Measurements from ENCODE around the gene PER3. TPM values are rescaled to one million over a fixed set of nuclear protein-coding genes. Genes with fewer than 3 reads are reported as not detected.
A peak's percentile ranks its signal among the peaks of the same experiment; 100 is the strongest.

The PER3 gene
- polyA plus RNA-seq, 1 experiment, result 13.5 TPM

DNA sequence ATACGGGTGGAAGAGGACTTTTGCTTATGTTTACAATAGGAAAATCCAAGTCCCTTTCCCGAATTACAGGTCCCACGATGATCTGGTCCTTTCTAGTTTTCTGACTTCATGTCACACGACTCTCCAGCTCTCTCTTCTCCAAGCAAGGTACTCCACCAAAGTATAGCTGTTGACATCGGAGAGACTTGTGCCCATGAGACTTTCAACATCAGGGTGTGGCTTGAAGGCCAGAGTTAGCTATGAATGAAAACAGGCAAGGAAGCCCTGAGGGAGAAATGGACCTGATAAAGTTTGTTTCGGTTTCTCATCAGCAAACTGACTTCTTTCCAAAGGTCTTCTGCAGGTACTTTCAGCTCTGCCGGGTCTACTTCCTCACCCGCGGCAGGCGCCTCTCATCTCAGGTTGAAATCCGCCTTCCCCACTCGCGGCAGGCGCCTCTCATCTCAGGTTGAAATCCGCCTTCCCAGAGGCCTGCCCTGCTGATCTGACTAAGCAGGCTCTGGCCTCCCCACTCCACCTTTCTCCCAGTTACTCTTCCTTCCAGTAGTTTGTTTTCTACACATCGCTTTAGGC lies 2.1 kb upstream of the PER3 start:
- ChIA-PET POLR2A (no interaction called here), CTCF (no interaction called here)
- Histone ChIP-seq H3K27me3 (ENCODE audit: control insufficient read depth, insufficient read depth, low read length) (no peaks in the 10 kb centered on the region), H3K4me3 (ENCODE audit: low read depth, low read length) (no peak overlapping the region), H3K36me3 (ENCODE audit: control insufficient read depth, insufficient read depth, low read length) (peaks cover 8% of the 10 kb centered on the region)
- TF ChIP-seq, protein P1, sequence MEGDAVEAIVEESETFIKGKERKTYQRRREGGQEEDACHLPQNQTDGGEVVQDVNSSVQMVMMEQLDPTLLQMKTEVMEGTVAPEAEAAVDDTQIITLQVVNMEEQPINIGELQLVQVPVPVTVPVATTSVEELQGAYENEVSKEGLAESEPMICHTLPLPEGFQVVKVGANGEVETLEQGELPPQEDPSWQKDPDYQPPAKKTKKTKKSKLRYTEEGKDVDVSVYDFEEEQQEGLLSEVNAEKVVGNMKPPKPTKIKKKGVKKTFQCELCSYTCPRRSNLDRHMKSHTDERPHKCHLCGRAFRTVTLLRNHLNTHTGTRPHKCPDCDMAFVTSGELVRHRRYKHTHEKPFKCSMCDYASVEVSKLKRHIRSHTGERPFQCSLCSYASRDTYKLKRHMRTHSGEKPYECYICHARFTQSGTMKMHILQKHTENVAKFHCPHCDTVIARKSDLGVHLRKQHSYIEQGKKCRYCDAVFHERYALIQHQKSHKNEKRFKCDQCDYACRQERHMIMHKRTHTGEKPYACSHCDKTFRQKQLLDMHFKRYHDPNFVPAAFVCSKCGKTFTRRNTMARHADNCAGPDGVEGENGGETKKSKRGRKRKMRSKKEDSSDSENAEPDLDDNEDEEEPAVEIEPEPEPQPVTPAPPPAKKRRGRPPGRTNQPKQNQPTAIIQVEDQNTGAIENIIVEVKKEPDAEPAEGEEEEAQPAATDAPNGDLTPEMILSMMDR (IDR thresholded peaks at IDR 0.05; ENCODE audit: insufficient read depth, low read depth, low read length), result no peak
- DNase-seq (ENCODE audit: low read depth), result no peak

DNA sequence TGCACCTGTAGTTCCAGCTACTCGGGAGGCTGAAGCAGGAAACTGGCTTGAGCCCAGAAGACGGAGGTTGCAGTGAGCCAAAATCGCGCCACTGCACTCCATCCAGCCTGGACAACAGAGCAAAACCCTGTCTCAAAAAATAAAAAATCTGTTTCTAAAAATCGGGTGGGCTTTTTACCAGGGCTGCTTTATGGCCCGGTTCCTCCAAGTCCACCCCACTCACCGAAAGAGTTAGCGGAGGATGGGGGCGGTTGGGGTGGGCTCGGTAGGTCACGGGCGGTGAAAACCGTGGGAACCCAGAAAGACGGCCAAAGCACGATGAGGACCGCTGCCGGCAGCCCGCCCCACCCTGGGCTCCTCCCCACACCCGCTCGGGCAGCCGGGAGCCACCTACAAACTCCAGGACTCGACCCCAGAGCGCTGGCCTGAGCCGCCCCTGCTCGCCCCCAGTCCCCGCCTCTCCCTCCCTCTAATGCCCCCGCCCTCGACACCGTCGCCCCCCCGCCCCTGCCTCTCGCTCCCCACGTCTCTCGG lies 846 bp upstream of the PER3 start:
- POLR2A ChIA-PET, result no interaction called here
- DNase-seq (ENCODE audit: low read depth), result no peak
- Histone ChIP-seq H3K36me3 (ENCODE audit: control insufficient read depth, insufficient read depth, low read length) (peaks cover 2% of the 10 kb centered on the region), H3K27me3 (ENCODE audit: control insufficient read depth, insufficient read depth, low read length) (no peaks in the 10 kb centered on the region), H3K4me3 (ENCODE audit: low read depth, low read length) (peak overlapping the region; percentile 51)
- CTCF ChIA-PET, result no interaction called here
- TF ChIP-seq, protein P1 (IDR thresholded peaks at IDR 0.05; ENCODE audit: insufficient read depth, low read depth, low read length), result no peak

- ChIA-PET POLR2A (no interaction called here), CTCF (interaction anchor here (0.5 to 1.3 kb wide), 2 partner anchors 115 to 990 kb away, joined by 3 read pairs; no protein-coding TSS in a partner anchor)
- Histone ChIP-seq H3K36me3 (ENCODE audit: control insufficient read depth, insufficient read depth, low read length) (peaks cover 2% of the 10 kb centered on the region), H3K27me3 (ENCODE audit: control insufficient read depth, insufficient read depth, low read length) (no peaks in the 10 kb centered on the region), H3K4me3 (ENCODE audit: low read depth, low read length) (peak overlapping the region; percentile 57)
- no peak for DNase-seq (ENCODE audit: low read depth)
- TF ChIP-seq, protein P1 (IDR thresholded peaks at IDR 0.05; ENCODE audit: insufficient read depth, low read depth, low read length), result no peak
Measured at GRCh38 chr1:7784492-7785071, 491 bp downstream of the PER3 start.

DNA sequence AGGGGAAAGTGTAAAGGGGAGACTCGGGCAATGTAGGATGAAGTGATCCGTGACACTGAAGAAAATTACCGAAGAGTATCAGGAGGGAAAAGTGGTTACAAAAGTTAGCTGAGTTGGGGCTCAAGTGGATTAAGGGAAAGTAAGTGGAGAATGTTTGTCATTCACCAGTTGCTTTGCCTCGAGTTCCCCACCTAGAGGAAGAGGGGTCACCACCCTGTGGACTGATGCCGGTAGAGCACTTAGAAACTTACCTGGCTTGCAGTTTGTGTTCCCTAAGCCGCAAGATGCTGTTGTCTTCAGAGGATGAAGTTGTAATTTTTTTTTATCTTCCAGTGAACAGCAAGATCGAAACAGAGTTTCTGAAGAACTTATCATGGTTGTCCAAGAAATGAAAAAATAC lies 1.0 kb downstream of the PER3 start:
- TF ChIP-seq, protein P1 (IDR thresholded peaks at IDR 0.05; ENCODE audit: insufficient read depth, low read depth, low read length), result no peak
- ChIA-PET CTCF (interaction anchor here (1.3 kb wide), 1 partner anchor 116 kb away, joined by 3 read pairs; no protein-coding TSS in a partner anchor), POLR2A (no interaction called here)
- no peak for DNase-seq (ENCODE audit: low read depth)
- peak overlapping the region; percentile 57 for H3K4me3 ChIP-seq (ENCODE audit: low read depth, low read length)
- no peaks in the 10 kb centered on the region for H3K27me3 ChIP-seq (ENCODE audit: control insufficient read depth, insufficient read depth, low read length)
- H3K36me3 ChIP-seq (ENCODE audit: control insufficient read depth, insufficient read depth, low read length), result peaks cover 2% of the 10 kb centered on the region

DNA sequence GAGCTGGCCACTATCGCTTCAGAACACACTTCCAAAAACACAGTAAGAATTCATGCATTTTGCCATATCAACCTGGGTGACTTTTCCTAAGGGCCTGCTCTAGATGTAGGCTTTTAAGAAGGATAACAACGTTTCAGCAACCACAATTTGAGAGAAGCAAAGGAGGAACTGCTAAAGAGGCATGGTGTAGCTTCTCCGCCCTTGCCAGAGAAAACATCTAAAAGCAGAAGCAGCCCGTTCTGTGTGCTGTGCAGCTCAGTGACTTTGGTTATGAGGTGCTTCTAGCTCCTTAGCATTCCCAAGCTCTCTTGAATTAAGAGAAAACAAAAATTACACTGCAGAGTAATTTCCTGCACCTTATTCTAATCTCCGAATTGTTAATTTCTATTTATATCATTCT lies 2.7 kb downstream of the PER3 start:
- ChIA-PET POLR2A (no interaction called here), CTCF (interaction anchor here (1.2 kb wide), 1 partner anchor 18 kb away, joined by 3 read pairs; no protein-coding TSS in a partner anchor)
- Histone ChIP-seq H3K36me3 (ENCODE audit: control insufficient read depth, insufficient read depth, low read length) (no peaks in the 10 kb centered on the region), H3K27me3 (ENCODE audit: control insufficient read depth, insufficient read depth, low read length) (no peaks in the 10 kb centered on the region), H3K4me3 (ENCODE audit: low read depth, low read length) (no peak overlapping the region)
- TF ChIP-seq, protein P1 (IDR thresholded peaks at IDR 0.05; ENCODE audit: insufficient read depth, low read depth, low read length), result no peak
- DNase-seq (ENCODE audit: low read depth), result no peak

Measured in BJ (cell line).